Stomach (tissue), 4 donors: ENCODE data around the gene ANK2.

Experiments used
- POLR2AphosphoS5 ChIP-seq, 3 donors: sonication (generic); formaldehyde crosslinking; IDR thresholded peaks; one replicate each; pipeline ENCODE4 v1.6.1; 2016; ENCODE audit warnings: antibody characterized with exemption in 3 of 3
- TF ChIP-seq, protein P1 (sequence below), 7 experiments: fragments of 450-650 bp in 4 of 7; fragments of 200-600 bp in 3 of 7; sonication (generic) in 3 of 7; IDR thresholded peaks; one replicate each; pipeline ENCODE4 v1.5.1; 2016 to 2019; ENCODE audit warnings: antibody characterized with exemption in 7 of 7, control low read depth in 2 of 7, mild to moderate bottlenecking in 1 of 7

DNA sequence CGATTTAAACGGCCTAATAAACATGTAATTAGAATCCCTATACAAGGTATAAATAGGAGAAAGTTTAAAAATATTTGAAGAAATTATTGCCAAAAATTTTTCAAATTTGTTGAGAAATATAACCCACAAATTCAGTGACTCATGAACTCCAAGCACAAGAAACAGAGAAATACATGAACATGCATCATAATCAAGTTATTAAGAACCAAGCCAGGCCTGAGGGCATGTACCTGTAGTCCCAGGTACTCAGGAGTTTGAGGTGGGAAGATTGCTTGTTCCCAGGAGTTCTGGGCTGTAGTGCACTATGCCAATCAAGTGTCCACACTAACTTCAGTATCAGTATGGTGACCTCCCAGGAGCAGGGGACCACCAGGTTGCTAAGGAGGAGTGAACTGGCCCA, 370.2 kb downstream of the ANK2 start:
- TF ChIP-seq, protein P1, sequence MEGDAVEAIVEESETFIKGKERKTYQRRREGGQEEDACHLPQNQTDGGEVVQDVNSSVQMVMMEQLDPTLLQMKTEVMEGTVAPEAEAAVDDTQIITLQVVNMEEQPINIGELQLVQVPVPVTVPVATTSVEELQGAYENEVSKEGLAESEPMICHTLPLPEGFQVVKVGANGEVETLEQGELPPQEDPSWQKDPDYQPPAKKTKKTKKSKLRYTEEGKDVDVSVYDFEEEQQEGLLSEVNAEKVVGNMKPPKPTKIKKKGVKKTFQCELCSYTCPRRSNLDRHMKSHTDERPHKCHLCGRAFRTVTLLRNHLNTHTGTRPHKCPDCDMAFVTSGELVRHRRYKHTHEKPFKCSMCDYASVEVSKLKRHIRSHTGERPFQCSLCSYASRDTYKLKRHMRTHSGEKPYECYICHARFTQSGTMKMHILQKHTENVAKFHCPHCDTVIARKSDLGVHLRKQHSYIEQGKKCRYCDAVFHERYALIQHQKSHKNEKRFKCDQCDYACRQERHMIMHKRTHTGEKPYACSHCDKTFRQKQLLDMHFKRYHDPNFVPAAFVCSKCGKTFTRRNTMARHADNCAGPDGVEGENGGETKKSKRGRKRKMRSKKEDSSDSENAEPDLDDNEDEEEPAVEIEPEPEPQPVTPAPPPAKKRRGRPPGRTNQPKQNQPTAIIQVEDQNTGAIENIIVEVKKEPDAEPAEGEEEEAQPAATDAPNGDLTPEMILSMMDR (IDR thresholded peaks at IDR 0.05) = no peak
- no peak for TF ChIP-seq POLR2AphosphoS5 (IDR thresholded peaks at IDR 0.05)
